Activated CD8-positive, alpha-beta T cell treated with anti-CD3 and anti-CD28 coated beads, Interleukin-2, amount 10 ng/mL, durations not matched to agents 7 days and 5 days (primary cell): ENCODE data around the gene LMF1. TPM values are rescaled to one million over a fixed set of nuclear protein-coding genes. Genes with fewer than 3 reads are reported as not detected.

Experiments used
- ATAC-seq: fragments of 150-1000 bp; cut with Tn5 transposase; one replicate; pipeline ENCODE4 v1.10.0; 2021; ENCODE audit warnings: moderate library complexity
- CTCF ChIA-PET: fragments of 350-600 bp; sonication (Branson Sonifier 250); formaldehyde crosslinking; loops from one replicate; lab custom pipeline; 2021; ENCODE audit warnings: antibody characterized with exemption; lab: Charles Lee
- POLR2A ChIA-PET: fragments of 350-600 bp; sonication (Branson Sonifier 250); formaldehyde crosslinking; loops from one replicate; lab custom pipeline; 2021; ENCODE audit warnings: antibody characterized with exemption; lab: Charles Lee
- DNase-seq: peaks from one replicate; pipeline ENCODE4 v3.0.0-alpha.2; 2020
- H3K27ac Mint-ChIP-seq: one replicate; pipeline ENCODE4 v1.8.0; 2021; ENCODE audit warnings: mild to moderate bottlenecking, mixed read lengths
- H3K27me3 Mint-ChIP-seq: one replicate; pipeline ENCODE4 v1.8.0; 2021; ENCODE audit warnings: low read depth, mixed read lengths
- H3K36me3 Mint-ChIP-seq: one replicate; pipeline ENCODE4 v1.8.0; 2021; ENCODE audit warnings: low read depth, mixed read lengths
- H3K4me1 Mint-ChIP-seq: one replicate; pipeline ENCODE4 v1.8.0; 2021; ENCODE audit warnings: low read depth, mixed read lengths
- H3K4me3 Mint-ChIP-seq: one replicate; pipeline ENCODE4 v1.8.0; 2021; ENCODE audit warnings: mild to moderate bottlenecking, mixed read lengths
- H3K9me3 Mint-ChIP-seq: one replicate; pipeline ENCODE4 v1.8.0; 2022; ENCODE audit warnings: mixed read lengths; ENCODE audit not compliant: insufficient read depth
- total RNA-seq, 2 experiments: library from RNA; stranded (reverse); gene quantifications; one replicate each; pipeline ENCODE4 v1.2.3, GENCODE V29; 2021

LMF1 gene
- total RNA-seq, 2 experiments from 2014 or later = 14.3 to 17.4 TPM

DNA sequence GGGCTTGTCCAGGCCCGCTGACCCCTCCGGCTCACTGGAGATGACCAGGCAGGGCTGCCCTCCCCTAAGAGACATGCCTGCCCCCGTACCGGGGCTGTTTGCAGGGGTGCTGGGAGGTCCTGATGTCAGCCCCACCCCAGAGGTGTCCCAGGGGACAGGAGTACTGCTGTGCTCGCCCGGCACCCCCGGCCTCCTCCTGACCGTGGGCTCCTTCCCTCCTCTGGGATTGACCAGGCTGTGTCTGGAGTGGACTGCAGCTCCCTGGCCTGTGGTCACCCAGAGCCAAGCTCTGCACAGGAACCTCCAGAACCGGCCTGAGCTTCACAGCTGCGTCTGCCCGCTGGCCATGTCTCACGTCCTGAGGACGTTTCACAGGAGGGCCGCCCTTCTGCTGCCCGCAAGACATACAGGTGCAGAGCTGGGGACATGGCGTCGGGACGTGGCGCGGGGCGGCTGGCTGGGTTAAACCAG, 53.2 kb downstream of the LMF1 start:
- Mint-ChIP-seq H3K27me3 (no peaks in the 10 kb centered on the region), H3K4me1 (no peaks in the 10 kb centered on the region), H3K36me3 (peaks cover 7% of the 10 kb centered on the region), H3K4me3 (no peak overlapping the region), H3K9me3 (no peaks in the 10 kb centered on the region), H3K27ac (no peak overlapping the region)
- no peak for ATAC-seq
- ChIA-PET CTCF (no interaction called here), POLR2A (no interaction called here)
- DNase-seq = no peak

- H3K27me3 Mint-ChIP-seq = no peaks in the 10 kb centered on the region
Observed at GRCh38 chr16:916035-916799, 54.6 kb downstream of the LMF1 start.

DNA sequence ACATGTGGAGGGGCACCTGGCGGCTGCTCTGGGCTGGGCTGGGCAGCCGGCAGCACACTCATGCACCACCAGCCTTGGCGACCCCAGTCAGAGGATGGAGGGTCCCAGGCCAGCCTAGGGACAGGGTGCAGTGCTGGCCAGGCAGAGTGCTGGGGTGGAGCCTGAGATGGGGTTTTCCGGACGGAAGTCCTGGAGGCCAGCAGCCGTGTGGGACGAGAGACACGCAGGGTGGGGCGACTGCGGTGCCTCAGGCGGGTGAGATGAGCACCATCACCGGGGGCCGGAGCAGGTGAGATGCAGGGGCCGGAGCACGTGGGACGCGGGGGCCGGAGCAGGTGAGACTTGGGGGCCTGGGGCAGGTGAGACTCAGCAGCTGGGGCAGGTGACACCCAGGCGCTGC, 55.2 kb downstream of the LMF1 start:
- CTCF ChIA-PET = no interaction called here
- no peaks in the 10 kb centered on the region for H3K36me3 Mint-ChIP-seq
- ATAC-seq (no peak), DNase-seq (no peak)
- H3K4me3 Mint-ChIP-seq = no peak overlapping the region
- POLR2A ChIA-PET = no interaction called here
- no peaks in the 10 kb centered on the region for H3K9me3 Mint-ChIP-seq
- H3K27ac Mint-ChIP-seq = no peak overlapping the region
- H3K27me3 Mint-ChIP-seq = no peaks in the 10 kb centered on the region
- no peaks in the 10 kb centered on the region for H3K4me1 Mint-ChIP-seq

More at GRCh38 chr16:916035-916799, 54.6 kb downstream of the LMF1 start:
- CTCF ChIA-PET = interaction anchor here (1.0 kb wide), 1 partner anchor 48 kb away, joined by 3 read pairs; no protein-coding TSS in a partner anchor
- no peak for DNase-seq
- no peaks in the 10 kb centered on the region for H3K9me3 Mint-ChIP-seq
- H3K4me1 Mint-ChIP-seq = no peaks in the 10 kb centered on the region
- H3K27ac Mint-ChIP-seq = no peak overlapping the region
- H3K4me3 Mint-ChIP-seq = no peak overlapping the region
- ATAC-seq = no peak
- POLR2A ChIA-PET = no interaction called here
- H3K36me3 Mint-ChIP-seq = no peaks in the 10 kb centered on the region

DNA sequence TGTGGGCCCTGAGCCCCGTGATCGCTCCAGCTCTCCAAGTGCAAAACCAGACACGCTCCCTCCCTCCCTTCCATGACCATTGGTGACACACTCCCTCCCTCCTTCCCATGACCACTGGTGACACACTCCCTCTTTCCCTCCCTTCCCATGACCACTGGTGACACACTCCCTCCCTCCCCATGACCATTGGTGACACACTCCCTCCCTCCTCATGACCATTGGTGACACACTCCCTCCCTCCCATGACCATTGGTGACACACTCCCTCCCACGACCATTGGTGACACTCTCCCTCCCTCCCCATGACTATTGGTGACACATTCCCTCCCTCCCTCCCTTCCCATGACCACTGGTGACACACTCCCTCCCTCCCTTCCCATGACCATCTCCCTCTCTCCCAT, 56.3 kb downstream of the LMF1 start:
- CTCF ChIA-PET = no interaction called here
- Mint-ChIP-seq H3K4me3 (no peak overlapping the region), H3K9me3 (no peaks in the 10 kb centered on the region), H3K36me3 (no peaks in the 10 kb centered on the region), H3K4me1 (no peaks in the 10 kb centered on the region), H3K27me3 (no peaks in the 10 kb centered on the region), H3K27ac (no peak overlapping the region)
- ATAC-seq (no peak), DNase-seq (no peak)
- POLR2A ChIA-PET = no interaction called here

GRCh38 chr16:913817-914439, 56.9 kb downstream of the LMF1 start:
- no peak overlapping the region for H3K27ac Mint-ChIP-seq

DNA sequence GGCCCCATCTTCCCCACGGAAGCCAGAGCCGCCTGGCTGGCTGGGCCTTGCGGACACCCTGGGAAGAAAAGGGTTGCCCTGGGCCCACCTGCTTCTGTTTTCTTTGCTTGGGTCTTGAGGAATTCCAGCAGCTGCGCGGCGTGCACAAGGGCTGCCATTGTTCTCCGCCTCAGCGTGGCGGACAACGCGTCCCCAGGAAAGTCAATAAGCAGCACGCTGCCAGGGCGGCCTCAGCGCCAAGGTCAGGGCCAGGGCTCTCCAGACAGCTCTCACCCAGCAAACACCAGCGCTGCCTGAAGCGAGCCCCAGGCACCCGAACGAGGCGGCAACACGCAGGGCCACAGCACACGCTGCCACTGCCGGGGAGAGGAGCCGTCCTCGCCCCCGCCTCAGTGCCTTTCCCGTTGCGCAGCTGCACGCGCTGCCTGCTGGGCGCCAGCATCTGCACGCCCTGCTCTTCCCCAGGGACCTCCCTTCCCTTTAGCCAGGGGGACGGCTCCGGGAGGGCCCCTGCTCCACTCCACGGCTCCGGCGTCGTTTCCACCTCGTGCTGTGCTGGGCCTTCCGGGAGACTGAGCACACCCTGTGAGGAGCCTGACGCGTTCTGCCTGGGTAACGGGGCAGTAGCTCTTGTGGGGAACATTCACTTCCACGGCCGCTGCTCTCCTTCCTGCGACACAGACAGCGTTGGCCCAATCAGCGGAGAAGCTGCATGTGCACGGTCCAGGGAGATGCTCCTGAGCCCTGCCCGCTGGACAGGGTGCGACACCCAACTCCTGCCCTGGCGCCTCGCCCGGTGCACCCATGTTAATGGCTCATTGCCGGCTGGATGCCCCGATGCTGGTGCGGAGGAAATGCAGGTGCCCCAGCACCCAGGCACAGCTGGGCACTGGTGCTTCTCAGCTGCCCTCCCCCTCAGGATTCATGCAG, 57.8 kb downstream of the LMF1 start:
- Mint-ChIP-seq H3K4me3 (no peak overlapping the region), H3K27me3 (no peaks in the 10 kb centered on the region), H3K4me1 (no peaks in the 10 kb centered on the region), H3K9me3 (no peaks in the 10 kb centered on the region), H3K36me3 (no peaks in the 10 kb centered on the region), H3K27ac (no peak overlapping the region)
- ChIA-PET CTCF (no interaction called here), POLR2A (no interaction called here)
- ATAC-seq (no peak), DNase-seq (no peak)

More at GRCh38 chr16:913817-914439, 56.9 kb downstream of the LMF1 start:
- H3K4me3 Mint-ChIP-seq = no peak overlapping the region
- H3K4me1 Mint-ChIP-seq = no peaks in the 10 kb centered on the region
- ATAC-seq (no peak), DNase-seq (no peak)
- ChIA-PET POLR2A (no interaction called here), CTCF (no interaction called here)
- no peaks in the 10 kb centered on the region for H3K27me3 Mint-ChIP-seq
- no peaks in the 10 kb centered on the region for H3K9me3 Mint-ChIP-seq
- no peaks in the 10 kb centered on the region for H3K36me3 Mint-ChIP-seq

DNA sequence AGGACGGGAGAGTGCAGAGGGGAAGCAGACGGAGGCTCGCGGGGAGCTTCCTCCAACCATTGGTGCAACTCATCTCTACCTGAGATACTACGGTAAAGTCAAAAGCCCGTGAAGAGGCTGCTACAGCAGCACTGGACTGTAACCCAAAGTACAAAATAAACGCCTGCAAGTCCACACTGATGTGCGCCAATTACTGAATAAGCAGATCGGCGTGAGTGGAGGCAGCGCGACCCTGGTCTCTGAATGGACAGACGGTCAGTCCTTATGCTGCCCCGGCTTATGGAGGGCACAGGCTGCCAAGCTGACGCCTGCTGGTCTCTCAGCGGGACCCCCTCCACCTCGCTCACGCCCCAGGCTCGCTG, 58.5 kb downstream of the LMF1 start:
- ATAC-seq = no peak
- Mint-ChIP-seq H3K36me3 (no peaks in the 10 kb centered on the region), H3K27ac (no peak overlapping the region), H3K9me3 (no peaks in the 10 kb centered on the region), H3K4me3 (no peak overlapping the region), H3K4me1 (no peaks in the 10 kb centered on the region), H3K27me3 (no peaks in the 10 kb centered on the region)
- POLR2A ChIA-PET = no interaction called here
- no peak for DNase-seq
- CTCF ChIA-PET = no interaction called here

- CTCF ChIA-PET = no interaction called here
- ATAC-seq = no peak
- no peak for DNase-seq
- POLR2A ChIA-PET = no interaction called here
- H3K4me3 Mint-ChIP-seq = no peak overlapping the region
- no peaks in the 10 kb centered on the region for H3K4me1 Mint-ChIP-seq
- H3K9me3 Mint-ChIP-seq = peaks cover under 1% of the 10 kb centered on the region
- H3K36me3 Mint-ChIP-seq = no peaks in the 10 kb centered on the region
- H3K27me3 Mint-ChIP-seq = no peaks in the 10 kb centered on the region
- H3K27ac Mint-ChIP-seq = no peak overlapping the region
Observed at GRCh38 chr16:911604-912321, 59.0 kb downstream of the LMF1 start.

GRCh38 chr16:911101-911500, 59.7 kb downstream of the LMF1 start:
- ChIA-PET POLR2A (no interaction called here), CTCF (no interaction called here)
- ATAC-seq (no peak), DNase-seq (no peak)
- H3K9me3 Mint-ChIP-seq = peaks cover 4% of the 10 kb centered on the region
- no peaks in the 10 kb centered on the region for H3K4me1 Mint-ChIP-seq
- H3K36me3 Mint-ChIP-seq = peaks cover 2% of the 10 kb centered on the region
- H3K27me3 Mint-ChIP-seq = no peaks in the 10 kb centered on the region
- no peak overlapping the region for H3K4me3 Mint-ChIP-seq
- no peak overlapping the region for H3K27ac Mint-ChIP-seq

- Mint-ChIP-seq H3K4me1 (no peaks in the 10 kb centered on the region), H3K9me3 (peaks cover 10% of the 10 kb centered on the region), H3K4me3 (no peak overlapping the region), H3K27me3 (no peaks in the 10 kb centered on the region), H3K27ac (no peak overlapping the region), H3K36me3 (peaks cover 4% of the 10 kb centered on the region)
- ChIA-PET CTCF (no interaction called here), POLR2A (no interaction called here)
- DNase-seq (no peak), ATAC-seq (no peak)
Observed at GRCh38 chr16:910181-910580, 60.6 kb downstream of the LMF1 start.

DNA sequence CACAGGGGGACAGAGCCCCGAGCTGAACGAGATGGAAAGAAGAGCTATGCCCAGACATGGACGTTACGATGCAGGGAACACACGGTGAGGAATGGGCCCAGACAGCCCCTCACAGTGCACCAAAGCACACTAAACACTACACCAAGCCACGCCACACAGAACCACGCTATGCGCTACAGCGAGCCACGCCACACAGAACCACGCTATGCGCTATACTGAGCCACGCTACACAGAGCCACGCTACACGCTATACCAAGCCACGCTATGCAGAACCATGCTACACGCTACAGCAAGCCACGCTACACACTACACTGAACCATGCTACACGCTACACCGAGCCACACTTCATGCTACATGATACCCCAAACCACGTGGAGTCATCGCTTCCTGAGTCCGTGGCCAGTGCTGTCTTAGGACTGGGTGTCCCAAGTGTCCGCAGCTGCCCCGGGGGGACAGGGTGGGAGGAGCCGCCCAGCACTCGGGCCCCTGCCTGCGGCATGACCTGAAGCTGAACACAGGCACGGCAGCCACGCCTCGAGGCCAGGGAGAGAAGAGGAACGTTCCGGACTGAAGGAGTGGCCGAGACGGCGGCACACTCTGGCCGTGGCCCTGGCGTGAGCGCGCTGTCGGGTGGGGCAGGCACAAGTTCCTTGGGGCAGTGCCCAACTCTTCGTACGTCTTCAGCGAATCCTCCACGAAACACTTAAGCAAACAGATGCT, 61.3 kb downstream of the LMF1 start:
- no peak for ATAC-seq
- DNase-seq = no peak
- no peaks in the 10 kb centered on the region for H3K27me3 Mint-ChIP-seq
- no peaks in the 10 kb centered on the region for H3K4me1 Mint-ChIP-seq
- H3K27ac Mint-ChIP-seq = no peak overlapping the region
- POLR2A ChIA-PET = no interaction called here
- peaks cover 6% of the 10 kb centered on the region for H3K36me3 Mint-ChIP-seq
- peaks cover 12% of the 10 kb centered on the region for H3K9me3 Mint-ChIP-seq
- CTCF ChIA-PET = no interaction called here
- no peak overlapping the region for H3K4me3 Mint-ChIP-seq
